Measurements from ENCODE around the gene PWWP2B.

- TF ChIP-seq TAF1 (IDR thresholded peaks at IDR 0.05; ENCODE audit: low read depth, low read length) = no peak
- TF ChIP-seq POLR2A (IDR thresholded peaks at IDR 0.05; ENCODE audit: low read depth, low read length) = no peak
- no peak for TF ChIP-seq POLR2AphosphoS5 (IDR thresholded peaks at IDR 0.05; ENCODE audit: low read depth, low read length)
- no peak for TF ChIP-seq SPI1 (IDR thresholded peaks at IDR 0.05; ENCODE audit: low read depth, low read length)
- TF ChIP-seq PAX5 (IDR thresholded peaks at IDR 0.05; ENCODE audit: insufficient read depth, low read length, severe bottlenecking) = no peak
These were observed 25.3 kb upstream of the PWWP2B start for GRCh38 chr10:132371641-132372081.

Data from GM12891 (cell line).